AG08396 (cell line): ENCODE measurements around the gene MAP3K6.
A peak's percentile ranks its signal among the peaks of the same experiment; 100 is the strongest.

ENCODE experiments used
- DNase-seq: peaks from one replicate; pipeline ENCODE4 v3.0.0; 2012; ENCODE audit warnings: low spot score, mixed read lengths

Gene MAP3K6

GRCh38 chr1:27335506-27336422 lies 31.0 kb downstream of the MAP3K6 start:
- DNase-seq: no peak

GRCh38 chr1:27333717-27334279 lies 33.0 kb downstream of the MAP3K6 start:
- DNase-seq: no peak

DNA sequence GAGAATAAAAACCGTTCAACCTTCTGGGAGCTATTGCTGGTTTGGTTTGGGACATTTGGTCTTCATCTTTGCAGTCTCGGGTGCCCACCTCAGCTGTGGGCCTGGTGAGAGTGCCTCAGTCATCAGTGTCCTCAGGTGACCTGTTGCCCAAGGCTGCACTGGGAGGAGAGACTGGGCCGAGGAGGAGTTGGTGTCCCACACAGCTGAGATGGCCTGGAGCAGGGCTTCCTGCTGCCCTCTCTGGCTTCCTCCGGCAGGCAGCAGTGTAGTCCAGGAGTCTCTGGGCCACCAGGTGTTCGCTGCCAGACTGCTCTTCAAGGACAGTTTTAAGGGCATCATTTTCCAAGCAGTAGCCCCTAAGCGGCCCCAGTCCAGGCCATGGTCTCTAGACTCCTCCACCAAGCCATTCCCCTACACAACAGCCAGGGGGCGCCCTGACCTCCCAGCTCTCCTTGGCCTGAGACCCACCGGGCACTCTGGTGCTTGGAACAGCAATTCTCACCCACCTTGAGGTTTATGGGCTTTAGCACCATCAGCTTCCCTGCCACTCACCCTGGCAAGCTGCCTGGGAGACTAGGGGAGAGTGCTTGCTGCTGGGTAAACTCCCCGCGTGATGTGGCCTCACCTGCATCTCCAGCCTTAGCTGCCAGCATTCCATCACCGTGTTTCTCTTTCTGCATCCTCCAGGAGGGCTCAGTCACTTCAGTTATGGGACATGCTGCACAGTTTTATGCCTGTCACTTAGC lies 34.1 kb downstream of the MAP3K6 start:
- peak; percentile 81 for DNase-seq

GRCh38 chr1:27331922-27332321 lies 34.8 kb downstream of the MAP3K6 start:
- no peak for DNase-seq

GRCh38 chr1:27331426-27331825 lies 35.3 kb downstream of the MAP3K6 start:
- no peak for DNase-seq

- no peak for DNase-seq
These were observed 36.0 kb downstream of the MAP3K6 start for GRCh38 chr1:27330786-27331185.

DNA sequence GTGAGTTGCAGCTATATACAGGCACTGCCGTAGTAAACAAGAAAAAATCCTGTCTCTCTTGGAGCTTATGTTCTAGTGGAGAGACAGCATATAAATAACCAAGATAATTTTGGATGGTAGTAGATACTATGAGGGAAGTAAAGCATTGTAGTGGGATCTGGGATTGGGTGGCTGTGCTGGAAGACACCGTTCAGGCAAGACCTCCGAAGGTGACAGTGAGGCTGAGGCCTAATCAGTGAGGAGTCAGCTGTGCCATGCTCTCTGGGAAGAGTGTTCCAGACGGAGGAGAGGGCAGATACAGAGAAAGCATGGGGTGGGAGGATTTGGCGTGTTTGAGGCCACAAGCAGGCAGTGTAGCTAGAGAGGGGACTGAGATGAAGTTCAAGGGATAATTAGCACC lies 38.8 kb downstream of the MAP3K6 start:
- no peak for DNase-seq

- DNase-seq: no peak
These were observed 41.5 kb downstream of the MAP3K6 start for GRCh38 chr1:27325286-27325685.

DNA sequence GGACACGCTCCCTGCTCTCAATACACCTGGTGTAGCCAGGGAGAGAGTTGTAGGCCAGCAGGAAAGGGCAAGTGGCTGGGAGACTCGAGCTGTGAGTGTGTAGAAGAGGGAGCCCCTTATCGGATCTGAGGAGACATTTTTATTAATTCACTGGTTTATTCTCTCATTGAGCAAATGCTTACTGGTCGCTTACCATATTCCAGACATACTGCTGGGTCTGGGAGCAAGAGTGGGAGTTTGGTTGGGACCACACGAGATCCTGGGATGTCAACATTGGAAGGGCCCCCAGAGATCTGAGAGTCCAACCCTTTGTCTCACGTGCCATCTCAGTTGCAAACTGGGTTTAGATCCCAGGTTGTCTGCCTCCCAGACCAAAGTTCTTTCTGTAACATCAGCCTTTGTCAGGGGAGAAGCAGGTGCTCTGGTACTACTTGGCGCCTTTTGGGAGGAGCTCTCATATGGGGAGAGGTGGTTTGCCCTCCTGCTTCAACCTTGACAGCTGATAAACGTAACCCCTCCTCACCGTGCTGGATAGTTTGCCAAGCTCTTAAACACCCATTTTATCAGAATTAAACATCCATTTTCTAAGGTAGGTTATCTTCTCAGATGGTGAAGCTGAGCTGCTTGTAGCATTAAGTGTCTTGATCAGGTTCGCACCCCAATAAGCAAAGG lies 44.1 kb downstream of the MAP3K6 start:
- DNase-seq: no peak

DNA sequence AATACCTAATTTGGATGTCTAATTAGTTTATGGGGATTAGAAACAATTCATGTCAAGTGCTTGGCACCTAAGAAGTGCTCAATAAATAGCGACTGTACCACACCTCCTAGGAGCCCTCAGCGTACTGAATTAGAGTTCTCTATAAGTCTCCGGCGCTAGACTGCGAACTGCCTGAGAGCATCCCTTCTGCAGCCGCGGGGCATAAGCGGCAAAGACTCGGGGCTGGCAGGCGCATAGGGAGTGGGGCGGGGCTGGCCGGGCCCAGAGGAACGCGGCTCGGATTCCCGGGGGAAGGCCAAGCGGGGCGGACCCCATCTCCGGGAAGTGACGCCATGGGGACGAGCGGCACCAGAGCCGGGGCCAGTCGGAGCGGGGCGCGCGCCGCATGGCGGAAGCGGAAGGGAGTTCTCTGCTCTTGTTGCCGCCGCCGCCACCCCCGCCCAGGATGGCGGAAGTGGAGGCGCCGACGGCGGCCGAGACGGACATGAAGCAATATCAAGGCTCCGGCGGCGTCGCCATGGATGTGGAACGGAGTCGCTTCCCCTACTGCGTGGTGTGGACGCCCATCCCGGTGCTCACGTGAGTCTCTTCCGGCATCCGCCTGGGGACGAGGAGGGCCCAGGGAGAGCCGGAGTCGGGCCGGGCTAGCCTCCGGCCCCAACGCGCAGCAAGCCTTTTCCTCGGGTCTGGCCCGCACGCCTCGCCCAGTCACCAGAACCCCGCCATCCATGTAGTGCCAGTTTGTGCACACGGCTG lies 44.8 kb downstream of the MAP3K6 start, which contains the start of gene TMEM222:
TSS of gene TMEM222 (plus strand) at position 351 of the 756 bp plus-strand sequence. CDS start at position 386, 35 bp downstream.
- DNase-seq: peak; percentile 97

DNA sequence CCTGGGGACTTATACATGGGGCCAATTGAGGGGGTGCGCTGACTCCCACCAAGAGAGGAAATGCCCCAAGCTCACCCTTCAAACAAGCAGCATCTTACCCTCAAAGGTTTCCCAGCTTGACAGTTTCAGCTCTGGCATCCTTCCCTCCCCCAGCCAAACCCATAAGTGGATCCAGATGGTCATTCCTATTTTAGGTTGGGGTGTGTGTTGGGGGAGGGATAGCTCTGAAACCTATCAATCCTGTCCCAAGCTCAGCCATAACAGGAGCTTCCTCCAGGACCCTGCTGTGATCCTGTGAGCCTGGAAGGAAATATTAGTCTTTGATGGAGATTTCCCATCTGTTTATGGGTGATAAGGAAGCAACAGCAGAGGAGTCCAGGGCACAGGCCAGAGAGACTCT lies 48.2 kb downstream of the MAP3K6 start:
- DNase-seq: no peak

- no peak for DNase-seq
These were observed 48.6 kb downstream of the MAP3K6 start for GRCh38 chr1:27318136-27318535.

DNA sequence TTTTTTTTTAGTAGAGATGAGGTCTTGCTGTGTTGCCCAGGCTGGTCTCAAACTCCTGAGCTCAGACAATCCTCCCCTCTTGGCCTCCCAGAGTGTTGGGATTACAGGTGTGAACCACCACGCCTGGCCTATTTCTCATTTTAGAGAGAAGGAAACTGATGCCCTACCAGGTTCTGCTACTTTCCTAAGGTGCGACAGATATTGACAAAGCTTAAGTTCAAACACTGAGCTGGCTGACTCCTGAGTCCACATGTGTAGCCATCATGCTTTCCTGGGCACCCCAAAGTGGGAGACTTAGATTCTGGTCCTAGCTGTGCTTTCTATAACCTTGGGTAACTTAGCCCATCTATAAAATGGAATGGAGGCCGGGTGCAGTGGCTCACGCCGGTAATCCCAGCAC lies 49.9 kb downstream of the MAP3K6 start:
- no peak for DNase-seq

- no peak for DNase-seq
These were observed 52.0 kb downstream of the MAP3K6 start for GRCh38 chr1:27314737-27315136.

DNA sequence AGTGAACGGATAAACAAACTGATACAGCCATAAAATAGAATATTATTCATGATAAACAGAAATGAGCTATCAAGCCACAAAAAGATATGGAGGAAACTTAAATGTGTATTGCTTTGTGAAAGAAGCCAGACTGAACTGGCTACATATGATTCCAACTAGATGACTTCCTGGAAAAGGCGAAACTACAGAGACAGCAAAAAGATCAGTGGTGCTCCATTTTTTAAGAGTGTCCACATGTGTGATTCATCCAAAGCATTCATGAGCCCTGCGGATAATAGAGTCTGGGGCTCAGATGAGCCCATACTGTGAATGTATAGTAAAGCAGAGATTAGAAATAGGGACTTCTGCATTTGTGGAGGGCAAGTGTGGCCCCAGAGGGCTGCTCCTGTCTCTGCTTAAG lies 52.6 kb downstream of the MAP3K6 start:
- DNase-seq: no peak

DNA sequence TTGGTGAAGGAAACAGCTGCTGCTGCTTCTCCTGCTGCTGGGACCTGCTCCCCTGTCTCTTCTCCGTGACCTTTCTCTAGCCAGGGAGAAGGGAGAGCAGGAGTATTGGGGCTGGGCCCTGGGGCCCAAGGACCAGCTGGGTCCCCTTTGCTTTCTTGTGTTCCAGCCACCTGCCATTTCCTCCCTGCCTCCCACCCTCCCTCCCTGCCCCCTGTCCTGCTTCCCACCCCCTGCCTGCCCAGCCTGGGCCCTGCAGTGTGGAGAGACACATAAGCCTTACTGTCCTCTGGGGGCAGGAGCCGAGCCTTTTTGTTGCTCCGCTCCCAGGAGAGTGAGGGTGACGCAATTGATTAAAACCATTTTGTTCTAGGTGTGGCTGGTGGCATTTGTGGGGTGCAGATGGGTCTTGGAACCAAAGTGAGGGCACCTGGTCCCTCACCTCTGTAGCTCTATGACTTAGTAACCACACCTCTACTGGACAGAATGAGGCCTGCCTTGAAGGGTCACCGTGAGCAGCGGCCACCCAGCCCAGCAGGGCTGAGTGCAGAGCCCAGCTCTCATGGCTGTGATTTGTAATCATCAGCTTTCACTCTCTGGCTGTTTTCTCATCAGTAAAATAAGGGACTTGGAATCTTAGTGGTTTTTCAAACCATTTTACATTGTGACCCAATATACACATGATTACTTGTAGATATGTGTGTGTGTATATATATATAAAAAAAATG lies 58.7 kb downstream of the MAP3K6 start:
- no peak for DNase-seq

- no peak for DNase-seq
These were observed 59.6 kb downstream of the MAP3K6 start for GRCh38 chr1:27306892-27307761.

DNA sequence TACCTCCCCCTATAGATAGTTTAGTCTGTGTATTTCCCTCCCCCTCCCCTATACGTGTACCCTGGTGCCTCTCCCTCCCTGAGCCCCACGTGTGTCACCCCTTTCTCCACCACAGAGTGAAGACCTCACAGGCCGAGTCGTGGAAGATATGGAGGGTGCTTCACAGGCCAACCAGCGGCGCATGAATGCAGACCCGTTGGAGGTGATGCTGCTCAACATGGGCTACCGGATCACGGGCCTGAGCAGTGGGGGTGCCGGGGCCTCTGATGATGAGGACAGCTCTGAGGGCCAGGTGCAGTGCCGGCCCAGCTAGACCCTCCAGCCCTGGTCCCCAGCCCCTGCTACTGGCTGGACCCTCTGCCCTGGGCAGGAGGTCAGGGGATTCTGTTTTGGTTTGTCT lies 60.7 kb downstream of the MAP3K6 start:
- DNase-seq: no peak
